Skeletal muscle tissue (tissue), 4 donors: ENCODE data around the gene MYBBP1A. TPM values are rescaled to one million over a fixed set of nuclear protein-coding genes. Genes with fewer than 3 reads are reported as not detected.

ENCODE experiments used
- H3K27ac ChIP-seq: one replicate; pipeline ENCODE4 v1.7.0; 2013; ENCODE audit warnings: mild to moderate bottlenecking, low read depth, low read length, inconsistent platforms
- H3K27me3 ChIP-seq, 3 donors: one replicate each; pipeline ENCODE4 v1.7.0; 2013; ENCODE audit warnings: low read length in 3 of 3; ENCODE audit not compliant: control insufficient read depth in 3 of 3, insufficient read depth in 3 of 3
- H3K36me3 ChIP-seq, 3 donors: one replicate each; pipeline ENCODE4 v1.7.0; 2013; ENCODE audit warnings: low read length in 3 of 3; ENCODE audit not compliant: control insufficient read depth in 3 of 3, insufficient read depth in 3 of 3
- H3K4me1 ChIP-seq, 3 donors: one replicate each; pipeline ENCODE4 v1.7.0; 2013; ENCODE audit warnings: low read length in 3 of 3, mild to moderate bottlenecking in 3 of 3; ENCODE audit not compliant: control insufficient read depth in 3 of 3, insufficient read depth in 3 of 3
- H3K4me3 ChIP-seq, 3 donors: one replicate each; pipeline ENCODE4 v1.7.0; 2013; ENCODE audit warnings: low read length in 3 of 3
- H3K9ac ChIP-seq, 3 donors: one replicate each; pipeline ENCODE4 v1.7.0; 2013; ENCODE audit warnings: low read length in 3 of 3, mild to moderate bottlenecking in 3 of 3, moderate library complexity in 2 of 3, low read depth in 1 of 3
- H3K9me3 ChIP-seq, 3 donors: one replicate each; pipeline ENCODE4 v1.7.0; 2013; ENCODE audit warnings: low read length in 3 of 3; ENCODE audit not compliant: control insufficient read depth in 3 of 3
- total RNA-seq: library from RNA; depleted of rRNA; stranded (reverse); fragments of >200 nt; gene quantifications from one replicate; pipeline ENCODE4 v1.2.3, GENCODE V29; 2014
- donor health status: Osteomylitis.

Gene MYBBP1A
- total RNA-seq, 1 donor from 2014 or later, result 30.3 TPM

- Histone ChIP-seq H3K4me3 (no peak overlapping the region), H3K9me3 (no peaks in the 10 kb centered on the region), H3K27me3 (no peaks in the 10 kb centered on the region), H3K27ac (no peak overlapping the region), H3K9ac (no peak overlapping the region), H3K36me3 (no peaks in the 10 kb centered on the region), H3K4me1 (peaks cover 15 to 37% (median 21%) of the 10 kb centered on the region in 3 donors)
Observed at GRCh38 chr17:4513113-4514032, 41.8 kb downstream of the MYBBP1A start.

GRCh38 chr17:4512156-4513112, 42.8 kb downstream of the MYBBP1A start:
- Histone ChIP-seq H3K4me3 (no peak overlapping the region), H3K36me3 (no peaks in the 10 kb centered on the region), H3K27ac (no peak overlapping the region), H3K4me1 (peaks cover 19 to 39% (median 24%) of the 10 kb centered on the region in 3 donors), H3K9me3 (no peaks in the 10 kb centered on the region), H3K27me3 (no peaks in the 10 kb centered on the region), H3K9ac (no peak overlapping the region)

- Histone ChIP-seq H3K4me1 (peaks cover 29 to 46% (median 32%) of the 10 kb centered on the region in 3 donors), H3K9ac (peak overlapping the region in 1 of 3 donors; percentile 1), H3K27ac (peak overlapping the region; percentile 70)
Observed at GRCh38 chr17:4511199-4511932, 43.8 kb downstream of the MYBBP1A start.

GRCh38 chr17:4510618-4510941, 44.6 kb downstream of the MYBBP1A start:
- no peak overlapping the region for H3K4me3 ChIP-seq
- peak overlapping the region in 1 of 3 donors; percentile 1 for H3K9ac ChIP-seq
- H3K9me3 ChIP-seq, result no peaks in the 10 kb centered on the region
- H3K36me3 ChIP-seq, result no peaks in the 10 kb centered on the region
- peak overlapping the region; percentile 70 for H3K27ac ChIP-seq
- H3K4me1 ChIP-seq, result peaks cover 29 to 52% (median 40%) of the 10 kb centered on the region in 3 donors
- peaks cover 2 to 4% (median 2%) of the 10 kb centered on the region in 3 donors for H3K27me3 ChIP-seq

More at GRCh38 chr17:4511199-4511932, 43.8 kb downstream of the MYBBP1A start:
- Histone ChIP-seq H3K27me3 (no peaks in the 10 kb centered on the region), H3K9me3 (no peaks in the 10 kb centered on the region), H3K36me3 (no peaks in the 10 kb centered on the region), H3K4me3 (no peak overlapping the region)

GRCh38 chr17:4509923-4510617, 45.1 kb downstream of the MYBBP1A start:
- H3K9me3 ChIP-seq, result no peaks in the 10 kb centered on the region
- peak overlapping the region in 1 of 3 donors; percentile 33 for H3K9ac ChIP-seq
- H3K27me3 ChIP-seq, result peaks cover 7% of the 10 kb centered on the region in 3 donors
- no peak overlapping the region for H3K4me3 ChIP-seq
- peaks cover 31 to 53% (median 44%) of the 10 kb centered on the region in 3 donors for H3K4me1 ChIP-seq
- H3K36me3 ChIP-seq, result no peaks in the 10 kb centered on the region
- H3K27ac ChIP-seq, result peak overlapping the region; percentile 70

GRCh38 chr17:4509401-4509800, 45.8 kb downstream of the MYBBP1A start:
- Histone ChIP-seq H3K36me3 (no peaks in the 10 kb centered on the region), H3K4me3 (no peak overlapping the region), H3K27ac (peak overlapping the region; percentile 70), H3K27me3 (peaks cover 10 to 13% (median 13%) of the 10 kb centered on the region in 3 donors), H3K4me1 (peaks cover 35 to 58% (median 50%) of the 10 kb centered on the region in 3 donors), H3K9ac (peak overlapping the region in 2 of 3 donors; percentile 33 to 50), H3K9me3 (no peaks in the 10 kb centered on the region)

- Histone ChIP-seq H3K36me3 (no peaks in the 10 kb centered on the region), H3K4me3 (no peak overlapping the region), H3K27ac (peak overlapping the region; percentile 70), H3K9me3 (no peaks in the 10 kb centered on the region), H3K9ac (no peak overlapping the region), H3K4me1 (peaks cover 38 to 64% (median 60%) of the 10 kb centered on the region in 3 donors), H3K27me3 (peaks cover 18 to 25% (median 20%) of the 10 kb centered on the region in 3 donors)
Observed at GRCh38 chr17:4508207-4508606, 47.0 kb downstream of the MYBBP1A start.

- Histone ChIP-seq H3K9me3 (no peaks in the 10 kb centered on the region), H3K4me1 (peaks cover 38 to 69% (median 63%) of the 10 kb centered on the region in 3 donors), H3K27ac (no peak overlapping the region), H3K36me3 (no peaks in the 10 kb centered on the region), H3K9ac (peak overlapping the region in 1 of 3 donors; percentile 23), H3K4me3 (no peak overlapping the region), H3K27me3 (peaks cover 25 to 31% (median 25%) of the 10 kb centered on the region in 3 donors)
Observed at GRCh38 chr17:4507361-4508111, 47.6 kb downstream of the MYBBP1A start.
